HFFc6 (cell line): ENCODE measurements around the gene PORCN. TPM values are rescaled to one million over a fixed set of nuclear protein-coding genes. Genes with fewer than 3 reads are reported as not detected.
A peak's percentile ranks its signal among the peaks of the same experiment; 100 is the strongest.

Experiments used
- DNase-seq: peaks from one replicate; pipeline ENCODE4 v3.0.0-alpha.2; 2018
- H3K27ac Mint-ChIP-seq: 2 replicates; pipeline ENCODE4 v1.8.0; 2020; ENCODE audit warnings: mild to moderate bottlenecking, mixed read lengths
- H3K27me3 Mint-ChIP-seq: 2 replicates; pipeline ENCODE4 v1.8.0; 2021; ENCODE audit warnings: mild to moderate bottlenecking, moderate library complexity, mixed read lengths; ENCODE audit not compliant: insufficient read depth
- H3K36me3 Mint-ChIP-seq: 2 replicates; pipeline ENCODE4 v1.8.0; 2021; ENCODE audit warnings: low read depth, mixed read lengths
- H3K4me1 Mint-ChIP-seq: 2 replicates; pipeline ENCODE4 v1.8.0; 2020; ENCODE audit warnings: low read depth, mixed read lengths
- H3K4me3 Mint-ChIP-seq: 2 replicates; pipeline ENCODE4 v1.8.0; 2020; ENCODE audit warnings: mild to moderate bottlenecking, moderate library complexity, mixed read lengths
- H3K9me3 Mint-ChIP-seq: 2 replicates; pipeline ENCODE4 v1.8.0; 2020; ENCODE audit warnings: mild to moderate bottlenecking, mixed read lengths
- total RNA-seq, 6 experiments: library from RNA; stranded (reverse); fragmentation: NEBNext Ultra II Directional; extraction: Animal tissue kit (Norgen Biotek cat#: 25700); gene quantifications; 2 replicates in 1 of 6; 3 replicates in 5 of 6; pipeline ENCODE4 v1.2.3, GENCODE V29; 2021
- TF ChIP-seq, protein P1 (sequence below): fragments of 200-600 bp; sonication (generic); IDR thresholded peaks from 2 replicates; pipeline ENCODE4 v1.5.0; 2021; ENCODE audit warnings: antibody characterized with exemption, mild to moderate bottlenecking

PORCN gene
- total RNA-seq, 6 experiments from 2014 or later: 9.0 to 13.8 (median 10.7) TPM

DNA sequence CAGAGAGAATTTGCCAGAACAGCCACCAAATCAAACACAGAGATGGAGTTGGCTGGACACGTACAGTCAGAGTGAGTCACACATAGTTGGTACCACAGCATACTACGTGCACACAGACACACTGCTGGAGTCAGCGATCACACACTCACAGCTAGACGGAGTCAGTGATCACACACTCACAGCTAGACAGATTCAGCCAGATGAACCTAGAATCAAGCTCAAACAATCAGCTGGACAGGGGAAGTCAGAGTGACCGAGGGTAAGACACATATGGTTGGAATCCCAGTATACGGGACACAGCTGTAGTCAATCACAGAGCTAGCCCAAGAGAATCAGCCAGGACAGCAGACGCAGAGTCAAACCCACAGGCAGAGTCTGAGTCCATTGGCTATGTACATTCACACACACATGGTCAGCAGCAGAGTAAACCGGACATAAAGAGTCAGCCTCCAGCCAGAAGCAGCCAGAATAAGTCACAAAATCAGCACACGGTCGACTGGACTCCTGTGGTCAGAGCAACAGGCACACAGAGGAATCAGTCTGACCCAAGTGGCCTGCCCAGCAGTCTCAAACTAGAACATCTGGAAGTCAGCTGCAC is 43.4 kb upstream of the PORCN start:
- H3K27ac Mint-ChIP-seq: peak overlapping the region; percentile 87
- H3K4me1 Mint-ChIP-seq: peaks cover 12% of the 10 kb centered on the region
- H3K9me3 Mint-ChIP-seq: no peaks in the 10 kb centered on the region
- H3K36me3 Mint-ChIP-seq: no peaks in the 10 kb centered on the region
- TF ChIP-seq, protein P1, sequence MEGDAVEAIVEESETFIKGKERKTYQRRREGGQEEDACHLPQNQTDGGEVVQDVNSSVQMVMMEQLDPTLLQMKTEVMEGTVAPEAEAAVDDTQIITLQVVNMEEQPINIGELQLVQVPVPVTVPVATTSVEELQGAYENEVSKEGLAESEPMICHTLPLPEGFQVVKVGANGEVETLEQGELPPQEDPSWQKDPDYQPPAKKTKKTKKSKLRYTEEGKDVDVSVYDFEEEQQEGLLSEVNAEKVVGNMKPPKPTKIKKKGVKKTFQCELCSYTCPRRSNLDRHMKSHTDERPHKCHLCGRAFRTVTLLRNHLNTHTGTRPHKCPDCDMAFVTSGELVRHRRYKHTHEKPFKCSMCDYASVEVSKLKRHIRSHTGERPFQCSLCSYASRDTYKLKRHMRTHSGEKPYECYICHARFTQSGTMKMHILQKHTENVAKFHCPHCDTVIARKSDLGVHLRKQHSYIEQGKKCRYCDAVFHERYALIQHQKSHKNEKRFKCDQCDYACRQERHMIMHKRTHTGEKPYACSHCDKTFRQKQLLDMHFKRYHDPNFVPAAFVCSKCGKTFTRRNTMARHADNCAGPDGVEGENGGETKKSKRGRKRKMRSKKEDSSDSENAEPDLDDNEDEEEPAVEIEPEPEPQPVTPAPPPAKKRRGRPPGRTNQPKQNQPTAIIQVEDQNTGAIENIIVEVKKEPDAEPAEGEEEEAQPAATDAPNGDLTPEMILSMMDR: no peak
- no peaks in the 10 kb centered on the region; the same call in 1 of the 2 replicates for H3K27me3 Mint-ChIP-seq
- peak; percentile 90 for DNase-seq
- H3K4me3 Mint-ChIP-seq: peak overlapping the region; percentile 67

DNA sequence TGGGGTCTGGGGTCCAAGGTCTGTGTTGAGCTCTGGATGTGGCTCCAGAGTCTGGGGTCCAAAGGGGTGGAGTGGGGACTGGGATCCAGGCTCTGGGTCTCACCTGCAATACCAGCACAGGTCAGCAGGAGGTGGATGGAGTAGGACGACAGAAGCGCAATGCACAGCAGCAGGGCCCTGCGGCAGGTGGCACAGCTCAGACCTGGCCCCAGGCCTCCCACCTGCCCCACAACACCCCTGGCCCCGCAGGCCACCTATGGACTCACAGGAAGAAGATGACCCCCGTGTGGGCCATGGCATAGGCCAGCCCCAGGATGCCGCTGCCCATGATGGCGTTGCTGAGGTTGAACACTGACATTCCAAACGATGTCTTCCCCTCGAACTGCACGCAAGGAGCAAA is 42.1 kb upstream of the PORCN start:
- Mint-ChIP-seq H3K4me3 (no peak overlapping the region), H3K9me3 (no peaks in the 10 kb centered on the region)

DNA sequence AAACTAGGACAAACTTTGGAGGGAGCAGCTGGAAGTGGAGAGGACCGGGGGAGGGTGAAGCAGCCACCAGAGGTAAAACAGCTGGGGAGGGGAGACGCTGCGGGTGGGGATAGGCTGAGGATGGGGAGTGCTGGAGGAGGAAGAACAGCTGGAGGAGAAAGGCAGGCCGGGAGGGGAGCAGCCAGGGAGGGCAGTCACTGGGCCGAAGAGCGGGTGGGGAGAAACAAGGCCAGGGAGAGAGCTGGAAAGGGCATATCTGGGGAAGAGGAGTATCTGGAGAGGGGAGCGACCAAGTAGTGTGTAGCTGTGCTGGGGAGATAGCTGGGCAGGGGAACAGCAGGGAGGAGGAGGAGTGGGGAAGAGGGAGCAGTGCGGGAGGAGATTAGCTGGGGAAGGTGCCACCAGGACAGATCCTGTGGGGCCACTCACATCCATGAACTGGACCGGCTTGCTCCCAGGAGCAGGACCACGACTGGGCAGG is 41.5 kb upstream of the PORCN start:
- H3K27me3 Mint-ChIP-seq: no peaks in the 10 kb centered on the region; the same call in 1 of the 2 replicates
- TF ChIP-seq, protein P1: no peak
- no peak overlapping the region for H3K27ac Mint-ChIP-seq
- H3K36me3 Mint-ChIP-seq: no peaks in the 10 kb centered on the region
- no peaks in the 10 kb centered on the region for H3K9me3 Mint-ChIP-seq
- H3K4me3 Mint-ChIP-seq: no peak overlapping the region
- DNase-seq: no peak
- peaks cover 12% of the 10 kb centered on the region for H3K4me1 Mint-ChIP-seq

More for the DNA sequence above, 42.1 kb upstream of the PORCN start:
- DNase-seq: no peak
- Mint-ChIP-seq H3K36me3 (no peaks in the 10 kb centered on the region), H3K4me1 (peaks cover 12% of the 10 kb centered on the region), H3K27me3 (no peaks in the 10 kb centered on the region; the same call in 1 of the 2 replicates), H3K27ac (no peak overlapping the region)
- TF ChIP-seq, protein P1: peak; percentile 23; the same call in 1 of the 2 replicates

DNA sequence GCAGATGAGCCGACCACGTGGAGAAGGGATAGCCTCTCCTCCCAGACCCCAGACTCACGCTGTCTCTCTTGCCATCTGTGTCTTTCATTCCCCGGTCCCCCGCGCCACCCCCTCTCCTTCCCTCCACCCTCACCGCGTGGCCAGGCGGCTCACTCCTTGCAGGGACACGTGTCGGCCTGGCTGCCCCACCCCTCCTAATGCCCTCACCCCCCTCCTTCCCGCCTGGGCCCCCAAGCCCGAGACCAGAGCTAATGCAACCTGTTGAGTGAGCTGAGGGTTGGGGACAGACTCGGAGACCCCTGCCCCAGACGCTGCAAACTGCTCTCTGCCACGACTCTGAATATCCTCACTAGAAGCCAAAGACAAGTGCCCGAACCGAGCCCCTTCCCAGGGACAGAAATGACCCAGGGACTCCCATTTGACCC is 40.5 kb upstream of the PORCN start:
- no peaks in the 10 kb centered on the region for H3K9me3 Mint-ChIP-seq
- H3K27me3 Mint-ChIP-seq: no peaks in the 10 kb centered on the region; the same call in 1 of the 2 replicates
- no peak overlapping the region for H3K4me3 Mint-ChIP-seq
- peaks cover 12% of the 10 kb centered on the region for H3K4me1 Mint-ChIP-seq
- no peak overlapping the region for H3K27ac Mint-ChIP-seq
- no peaks in the 10 kb centered on the region for H3K36me3 Mint-ChIP-seq
- DNase-seq: no peak
- TF ChIP-seq, protein P1: no peak

DNA sequence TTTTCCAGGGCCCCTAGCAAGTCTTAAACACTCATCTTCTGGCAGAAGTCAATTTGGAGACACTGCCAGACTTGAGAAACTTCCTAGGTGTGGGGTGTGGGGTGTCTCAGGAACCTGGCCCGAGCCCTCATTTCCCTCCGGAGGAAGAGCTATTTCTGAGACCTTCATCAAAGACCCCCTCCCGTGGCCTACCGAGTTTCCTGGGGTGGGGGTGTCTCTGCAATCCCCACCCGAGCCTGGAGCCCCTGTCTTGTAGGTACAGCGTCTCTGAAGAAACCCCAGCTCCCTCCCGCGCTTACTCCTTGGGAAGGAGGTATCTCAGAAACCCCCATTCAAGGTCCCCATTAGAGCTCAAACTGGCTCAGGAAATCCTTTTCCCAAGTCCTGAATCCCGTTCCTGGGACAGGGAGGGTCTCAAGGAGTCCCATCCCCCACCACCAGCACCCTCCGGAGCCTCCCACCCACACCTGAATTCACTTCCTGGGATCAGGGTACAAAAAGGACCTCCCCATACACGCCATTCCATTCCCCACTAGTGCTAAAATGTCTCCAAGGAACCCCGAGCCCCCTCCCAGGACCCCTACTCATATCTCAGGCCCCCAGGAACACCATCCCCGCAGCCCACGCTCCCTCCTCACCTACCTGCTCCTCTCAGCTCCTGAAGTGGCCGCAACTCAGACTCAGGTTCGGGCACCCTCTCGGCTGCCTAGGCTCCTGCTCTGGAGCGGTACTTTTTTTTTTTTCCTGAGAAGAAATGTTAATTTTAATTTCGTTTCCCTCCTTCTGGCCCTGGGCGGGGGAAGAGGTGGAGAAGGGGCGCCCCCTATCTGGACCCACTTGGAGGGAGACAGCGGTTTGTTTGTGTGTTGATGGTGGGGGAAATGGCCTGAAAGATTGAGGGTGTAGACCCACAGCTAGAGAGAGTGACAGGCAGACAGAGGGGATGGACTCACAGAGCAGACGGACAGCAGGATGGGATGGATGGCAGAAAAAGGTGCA is 39.8 kb upstream of the PORCN start:
- H3K4me3 Mint-ChIP-seq: no peak overlapping the region
- H3K27me3 Mint-ChIP-seq: no peaks in the 10 kb centered on the region; the same call in 1 of the 2 replicates
- DNase-seq: no peak
- H3K4me1 Mint-ChIP-seq: peaks cover 12% of the 10 kb centered on the region
- TF ChIP-seq, protein P1: peak; percentile 26; the same call in 1 of the 2 replicates
- no peaks in the 10 kb centered on the region for H3K9me3 Mint-ChIP-seq
- no peak overlapping the region for H3K27ac Mint-ChIP-seq
- no peaks in the 10 kb centered on the region for H3K36me3 Mint-ChIP-seq
